Fibroblast of the aortic adventitia (primary cell): Measurements from ENCODE around the gene BIK. TPM values are rescaled to one million over a fixed set of nuclear protein-coding genes. Genes with fewer than 3 reads are reported as not detected.
"Not testable (repeated sequence)": the region's sequence is repeated elsewhere in the genome, so short reads cannot be mapped to it uniquely, and the experiment has no call there.

Experiments used
- DNase-seq: peaks from one replicate; pipeline ENCODE4 v3.0.0-alpha.2; 2010; ENCODE audit warnings: low read depth
- H3K4me3 ChIP-seq: 2 replicates; pipeline ENCODE4 v1.5.1; 2011; ENCODE audit warnings: low read depth, mild to moderate bottlenecking, control low read depth, low read length, moderate library complexity
- CTCF ChIP-seq: IDR thresholded peaks from 2 replicates; pipeline ENCODE4 v1.5.1; 2011; ENCODE audit warnings: mild to moderate bottlenecking, low read length, control low read depth, inconsistent platforms; ENCODE audit not compliant: insufficient read depth
- total RNA-seq: library from RNA; depleted of rRNA; stranded (reverse); fragments of >200 nt; gene quantifications from 2 replicates; pipeline ENCODE4 v1.2.3, GENCODE V29; 2012; ENCODE audit warnings: low replicate concordance

BIK gene
- total RNA-seq, 1 donor, result not detected

- no peak for DNase-seq
- no peak overlapping the region for H3K4me3 ChIP-seq
- no peak for TF ChIP-seq CTCF
Observed at GRCh38 chr22:43134553-43134952, 24.0 kb downstream of the BIK start.

DNA sequence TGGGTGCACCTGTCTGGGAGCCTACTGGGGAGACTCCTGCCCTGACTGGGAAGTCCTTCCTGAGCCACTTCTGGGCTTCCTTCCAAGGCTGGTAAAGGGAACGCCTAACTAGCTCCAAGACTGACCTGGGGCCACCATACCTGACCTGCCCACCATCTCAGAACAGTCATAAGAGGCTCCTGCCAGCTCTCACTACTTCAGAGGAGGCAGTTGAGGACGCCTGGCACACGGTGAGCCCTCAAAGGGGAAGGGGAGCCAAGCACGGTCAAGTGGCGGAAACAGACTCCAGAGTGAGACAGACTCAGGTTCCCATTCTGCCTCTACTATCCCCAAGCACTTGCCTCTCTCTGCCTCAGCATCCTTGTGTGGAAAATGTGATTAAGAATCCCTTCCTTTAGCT lies 25.0 kb downstream of the BIK start:
- no peak for TF ChIP-seq CTCF
- no peak overlapping the region for H3K4me3 ChIP-seq
- DNase-seq, result no peak

GRCh38 chr22:43136255-43136654 lies 25.7 kb downstream of the BIK start:
- peak; percentile 25 for DNase-seq
- H3K4me3 ChIP-seq, result no peak overlapping the region
- peak; percentile 70 for TF ChIP-seq CTCF

GRCh38 chr22:43136801-43137200 lies 26.3 kb downstream of the BIK start:
- no peak for DNase-seq
- no peak for TF ChIP-seq CTCF
- H3K4me3 ChIP-seq, result no peak overlapping the region

GRCh38 chr22:43142880-43143562 lies 32.5 kb downstream of the BIK start, which contains the start of gene MCAT:
TSS of gene MCAT (minus strand) at chr22:43143398. CDS start at chr22:43143348, 50 bp downstream.
- peak; percentile 69 for DNase-seq
- peak within 1 kb of the TSS; percentile 95 for H3K4me3 ChIP-seq
- TF ChIP-seq CTCF, result no peak

- H3K4me3 ChIP-seq, result no peak overlapping the region
- TF ChIP-seq CTCF, result no peak
- no peak for DNase-seq
Observed at GRCh38 chr22:43144949-43145348, 34.4 kb downstream of the BIK start.

DNA sequence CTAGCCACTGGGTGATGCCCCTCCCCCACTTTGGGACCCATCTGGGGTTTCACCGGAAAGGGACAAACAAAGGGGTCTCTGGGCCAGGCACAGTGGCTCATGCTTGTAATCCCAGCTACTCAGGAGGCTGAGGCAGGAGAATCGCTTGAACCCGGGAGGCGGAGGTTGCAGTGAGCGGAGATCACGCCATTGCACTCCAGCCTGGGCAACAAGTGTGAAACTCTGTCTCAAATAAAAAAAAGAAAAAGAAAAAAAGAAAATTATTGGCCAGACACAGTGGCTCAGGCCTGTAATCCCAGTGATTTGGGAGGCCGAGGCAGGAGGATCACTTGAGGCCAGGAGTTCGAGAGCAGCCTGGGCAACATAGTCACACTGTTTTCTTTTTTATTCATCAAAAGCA lies 34.8 kb downstream of the BIK start:
- DNase-seq, H3K4me3 ChIP-seq: not testable (repeated sequence)

DNA sequence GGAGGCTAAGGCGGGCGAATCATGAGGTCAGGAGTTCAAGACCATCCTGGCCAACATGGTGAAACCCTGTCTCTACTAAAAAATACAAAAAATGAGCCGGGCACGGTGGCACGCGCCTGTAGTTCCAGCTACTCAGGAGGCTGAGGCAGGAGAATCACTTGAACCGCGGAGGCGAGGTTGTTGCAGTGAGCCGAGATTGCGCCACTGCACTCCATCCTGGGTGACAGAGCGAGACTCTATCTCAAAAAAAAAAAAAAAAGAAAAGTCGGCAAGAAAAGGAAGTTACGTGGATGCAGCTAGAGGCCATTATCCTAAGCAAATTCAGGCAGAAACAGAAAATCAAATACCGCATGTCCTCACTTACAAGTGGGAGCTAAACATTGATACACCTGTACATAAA lies 35.8 kb downstream of the BIK start:
- DNase-seq, result not testable (repeated sequence)

More for the DNA sequence above, 35.8 kb downstream of the BIK start:
- not testable (repeated sequence) for H3K4me3 ChIP-seq
